Neural progenitor cell (in vitro differentiated cells): ENCODE results near the gene MSANTD1. TPM values are rescaled to one million over a fixed set of nuclear protein-coding genes. Genes with fewer than 3 reads are reported as not detected.

Source experiments
- DNase-seq: peaks from one replicate; pipeline ENCODE4 v3.0.0-alpha.2; 2016; ENCODE audit warnings: low spot score
- H2AFZ ChIP-seq: fragments of 200-600 bp; sonication (generic); replicated peaks from 2 replicates; pipeline ENCODE4 v1.6.1; 2016; ENCODE audit warnings: antibody characterized with exemption
- H3F3A ChIP-seq: fragments of 200-600 bp; sonication (generic); 2 replicates; pipeline ENCODE4 v1.6.1; 2016; ENCODE audit warnings: antibody characterized with exemption, low read depth
- H3K27ac ChIP-seq: fragments of 200-600 bp; sonication (generic); 2 replicates; pipeline ENCODE4 v1.5.1; 2016; ENCODE audit warnings: mild to moderate bottlenecking
- H3K27me3 ChIP-seq: fragments of 200-600 bp; sonication (generic); 2 replicates; pipeline ENCODE4 v1.6.1; 2016; ENCODE audit warnings: mild to moderate bottlenecking, moderate library complexity
- H3K36me3 ChIP-seq: fragments of 200-600 bp; sonication (generic); 2 replicates; pipeline ENCODE4 v1.5.1; 2016
- H3K4me1 ChIP-seq: fragments of 200-600 bp; sonication (generic); 2 replicates; pipeline ENCODE4 v1.6.1; 2016; ENCODE audit warnings: mixed run types
- H3K4me2 ChIP-seq: fragments of 200-600 bp; sonication (generic); 2 replicates; pipeline ENCODE4 v1.6.1; 2016
- H3K4me3 ChIP-seq: fragments of 200-600 bp; sonication (generic); 2 replicates; pipeline ENCODE4 v1.5.1; 2016
- H3K79me2 ChIP-seq: fragments of 200-600 bp; sonication (generic); 2 replicates; pipeline ENCODE4 v1.6.1; 2016; ENCODE audit warnings: low read depth
- H3K9ac ChIP-seq: fragments of 200-600 bp; sonication (generic); 2 replicates; pipeline ENCODE4 v1.6.1; 2016
- H3K9me3 ChIP-seq: fragments of 200-600 bp; sonication (generic); 2 replicates; pipeline ENCODE4 v1.5.1; 2016; ENCODE audit warnings: low read depth
- H4K20me1 ChIP-seq: fragments of 200-600 bp; sonication (generic); 2 replicates; pipeline ENCODE4 v1.6.1; 2016; ENCODE audit warnings: low read depth
- H3K27ac Mint-ChIP-seq: 3 replicates; pipeline ENCODE4 v1.8.0; 2021; ENCODE audit warnings: mixed read lengths
- H3K27me3 Mint-ChIP-seq: 2 replicates; pipeline ENCODE4 v1.8.0; 2022; ENCODE audit warnings: low read depth, mild to moderate bottlenecking, inconsistent platforms, moderate library complexity, mixed read lengths; ENCODE audit not compliant: insufficient read depth
- H3K36me3 Mint-ChIP-seq: 3 replicates; pipeline ENCODE4 v1.8.0; 2021; ENCODE audit warnings: mixed read lengths
- H3K4me1 Mint-ChIP-seq: 3 replicates; pipeline ENCODE4 v1.8.0; 2021; ENCODE audit warnings: mixed read lengths
- H3K4me3 Mint-ChIP-seq: 3 replicates; pipeline ENCODE4 v1.8.0; 2021; ENCODE audit warnings: mild to moderate bottlenecking, moderate library complexity, mixed read lengths
- H3K9me3 Mint-ChIP-seq: 3 replicates; pipeline ENCODE4 v1.8.0; 2020; ENCODE audit warnings: mixed read lengths
- CTCF ChIP-seq: fragments of 200-600 bp; sonication (generic); IDR thresholded peaks from 2 replicates; pipeline ENCODE4 v1.5.1; 2017; ENCODE audit warnings: antibody characterized with exemption, mild to moderate bottlenecking
- EZH2 ChIP-seq: fragments of 200-600 bp; sonication (generic); IDR thresholded peaks from 2 replicates; pipeline ENCODE4 v1.6.1; 2017; ENCODE audit warnings: antibody characterized with exemption, mild to moderate bottlenecking, moderate library complexity
- EZH2phosphoT487 ChIP-seq: fragments of 200-600 bp; sonication (generic); IDR thresholded peaks from 2 replicates; pipeline ENCODE4 v1.6.1; 2017; ENCODE audit warnings: antibody characterized with exemption
- total RNA-seq: library from RNA; depleted of rRNA; stranded (reverse); fragments of >200 nt; gene quantifications from 2 replicates; pipeline ENCODE4 v1.2.3, GENCODE V29; 2015; ENCODE audit warnings: low replicate concordance

Gene MSANTD1
- total RNA-seq, 1 donor from 2014 or later = 0.17 TPM

DNA sequence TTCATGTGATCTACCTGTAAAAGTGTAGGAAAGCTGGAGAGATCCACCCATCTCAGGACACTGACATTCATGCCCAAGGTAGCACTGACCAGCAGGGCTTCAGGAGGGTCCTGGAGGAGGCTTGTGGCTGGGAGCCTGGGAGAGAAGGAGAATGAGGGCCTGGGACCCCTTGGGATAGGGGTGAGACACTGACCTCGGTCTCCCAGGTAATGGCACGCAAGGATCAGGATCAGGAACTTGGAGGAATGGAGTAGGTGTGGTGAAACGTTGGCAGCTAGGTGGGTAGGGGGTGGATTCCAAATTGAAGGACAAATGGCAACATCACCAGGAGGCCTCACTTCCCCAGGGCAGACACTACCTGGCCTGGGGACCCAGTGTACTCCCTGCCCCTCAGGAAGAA lies 31.5 kb downstream of the MSANTD1 start:
- Histone ChIP-seq H4K20me1 (no peaks in the 10 kb centered on the region), H2AFZ (no peak overlapping the region), H3F3A (no peaks in the 10 kb centered on the region), H3K9ac (no peak overlapping the region), H3K79me2 (no peaks in the 10 kb centered on the region), H3K4me2 (no peak overlapping the region), H3K9me3 (no peaks in the 10 kb centered on the region), H3K4me3 (no peak overlapping the region), H3K4me1 (no peaks in the 10 kb centered on the region), H3K27ac (no peak overlapping the region), H3K36me3 (no peaks in the 10 kb centered on the region), H3K27me3 (no peaks in the 10 kb centered on the region)
- no peak for DNase-seq
- peaks cover 17% of the 10 kb centered on the region for H3K9me3 Mint-ChIP-seq
- H3K4me3 Mint-ChIP-seq = no peak overlapping the region
- TF ChIP-seq EZH2 (no peak), CTCF (no peak), EZH2phosphoT487 (no peak)
- no peaks in the 10 kb centered on the region for H3K36me3 Mint-ChIP-seq
- no peak overlapping the region for H3K27ac Mint-ChIP-seq
- H3K4me1 Mint-ChIP-seq = no peaks in the 10 kb centered on the region
- H3K27me3 Mint-ChIP-seq = peaks cover 4% of the 10 kb centered on the region

- no peak overlapping the region for H3K27ac Mint-ChIP-seq
- H3K4me1 ChIP-seq = no peaks in the 10 kb centered on the region
- H3K27me3 ChIP-seq = no peaks in the 10 kb centered on the region
- no peak overlapping the region for H3K9ac ChIP-seq
- peaks cover 13% of the 10 kb centered on the region for H3K9me3 Mint-ChIP-seq
- no peaks in the 10 kb centered on the region for H3K9me3 ChIP-seq
- no peak for TF ChIP-seq CTCF
- TF ChIP-seq EZH2phosphoT487 = no peak
- TF ChIP-seq EZH2 = no peak
- H4K20me1 ChIP-seq = no peaks in the 10 kb centered on the region
- no peak overlapping the region for H3K4me3 Mint-ChIP-seq
- no peak overlapping the region for H3K4me2 ChIP-seq
- DNase-seq = no peak
- H3K27ac ChIP-seq = no peak overlapping the region
- peaks cover 3% of the 10 kb centered on the region for H3K4me1 Mint-ChIP-seq
- H3F3A ChIP-seq = no peaks in the 10 kb centered on the region
- H3K79me2 ChIP-seq = no peaks in the 10 kb centered on the region
- no peak overlapping the region for H3K4me3 ChIP-seq
- no peaks in the 10 kb centered on the region for H3K36me3 ChIP-seq
- H3K36me3 Mint-ChIP-seq = no peaks in the 10 kb centered on the region
- H2AFZ ChIP-seq = no peak overlapping the region
- peaks cover 4% of the 10 kb centered on the region for H3K27me3 Mint-ChIP-seq
Measured at GRCh38 chr4:3283483-3283882, 34.5 kb downstream of the MSANTD1 start.

DNA sequence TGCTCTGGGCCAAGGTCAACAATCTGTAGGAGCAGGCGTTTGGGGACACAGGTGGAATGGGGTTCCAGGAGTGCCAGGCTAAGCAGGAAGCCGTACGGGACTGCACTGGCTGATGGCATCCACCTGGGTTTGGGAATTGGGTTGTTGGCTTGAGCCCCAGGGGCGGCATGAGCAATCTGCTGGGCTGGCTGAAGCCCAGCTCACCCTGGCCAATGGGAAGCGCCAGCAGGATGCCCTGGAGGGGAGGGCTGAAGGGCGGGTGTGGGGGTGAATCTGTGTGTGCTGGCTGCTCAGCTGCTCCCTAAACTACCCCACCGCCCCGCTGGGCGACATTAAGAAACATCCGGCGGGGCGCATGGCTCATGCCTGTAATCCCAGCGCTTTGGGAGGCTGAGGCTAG lies 35.0 kb downstream of the MSANTD1 start:
- peaks cover 3% of the 10 kb centered on the region for H3K4me1 Mint-ChIP-seq
- Histone ChIP-seq H3K79me2 (no peaks in the 10 kb centered on the region), H3K4me1 (no peaks in the 10 kb centered on the region), H3F3A (no peaks in the 10 kb centered on the region), H3K4me3 (no peak overlapping the region), H3K27me3 (no peaks in the 10 kb centered on the region), H3K4me2 (no peak overlapping the region), H3K36me3 (no peaks in the 10 kb centered on the region), H3K9ac (no peak overlapping the region), H3K27ac (no peak overlapping the region), H2AFZ (no peak overlapping the region), H4K20me1 (no peaks in the 10 kb centered on the region), H3K9me3 (no peaks in the 10 kb centered on the region)
- no peak overlapping the region for H3K4me3 Mint-ChIP-seq
- H3K27ac Mint-ChIP-seq = no peak overlapping the region
- H3K9me3 Mint-ChIP-seq = peaks cover 13% of the 10 kb centered on the region
- TF ChIP-seq EZH2phosphoT487 (no peak), CTCF (no peak), EZH2 (no peak)
- peaks cover 4% of the 10 kb centered on the region for H3K27me3 Mint-ChIP-seq
- DNase-seq = no peak
- H3K36me3 Mint-ChIP-seq = no peaks in the 10 kb centered on the region
